K562 (cell line): ENCODE results near the gene SLC29A2. TPM values are rescaled to one million over a fixed set of nuclear protein-coding genes. Genes with fewer than 3 reads are reported as not detected.

ENCODE experiments used
- ATAC-seq: fragments of 200-7000 bp; cut with Tn5 transposase; 3 replicates; pipeline ENCODE4 v1.9.1; 2020; ENCODE audit warnings: moderate library complexity
- BruUV-seq: library from RNA; stranded (reverse); fragments of 400-500 nt; replicated peaks from 2 replicates; lab custom pipeline; 2021; lab: Mats Ljungman, UMichigan
- CTCF ChIA-PET: fragments of 300-600 bp; formaldehyde crosslinking; extraction: SDS; loops from one replicate; lab custom pipeline; 2021; ENCODE audit warnings: low intra/inter-chr PET ratio; lab: Yijun Ruan, JAX
- POLR2A ChIA-PET: fragments of 300-600, 350-650 bp; sonication (Branson Sonifier 250); formaldehyde crosslinking; extraction: SDS; loops from one replicate; lab custom pipeline; 2021; ENCODE audit warnings: antibody characterized with exemption, inconsistent platforms; lab: Yijun Ruan, JAX
- DNase-seq, 4 experiments: peaks; one replicate each; pipeline versions ENCODE4 v3.0.0 to v3.0.0-alpha.2; 2011 to 2018; ENCODE audit warnings: low spot score in 3 of 4, mixed read lengths in 3 of 4; ENCODE audit errors: extremely low read depth in 1 of 4
- FAIRE-seq: peaks from 2 replicates; lab custom pipeline; 2011; peaks lifted over from hg19 to GRCh38; lab: Jason Lieb, UNC
- H2AFZ ChIP-seq: 2 replicates; pipeline ENCODE4 v1.6.0; 2011; ENCODE audit warnings: low read depth, low read length, control low read depth, inconsistent platforms
- H3K27ac ChIP-seq: fragments of 200-600 bp; 3 replicates; pipeline ENCODE4 v1.8.0; 2011; ENCODE audit warnings: low read depth, mild to moderate bottlenecking, control low read depth, inconsistent platforms, low read length, moderate library complexity, mixed read lengths; ENCODE audit errors: extremely low read depth
- H3K27me3 ChIP-seq, 2 experiments: fragments of 300-600 bp in 1 of 2; 2 replicates in 1 of 2; 3 replicates in 1 of 2; pipeline versions ENCODE4 v1.6.0 to v1.8.0; 2011; ENCODE audit warnings: inconsistent platforms in 2 of 2, low read length in 2 of 2, mild to moderate bottlenecking in 1 of 2, mixed read lengths in 1 of 2, moderate library complexity in 1 of 2; ENCODE audit not compliant: control insufficient read depth in 2 of 2, insufficient read depth in 2 of 2
- H3K36me3 ChIP-seq: fragments of 300-600 bp; 3 replicates; pipeline ENCODE4 v1.8.0; 2011; ENCODE audit warnings: mild to moderate bottlenecking, low read length, inconsistent platforms; ENCODE audit not compliant: control insufficient read depth, insufficient read depth
- H3K4me1 ChIP-seq, 2 experiments: fragments of 200-600 bp in 1 of 2; replicated peaks in 1 of 2; 2 replicates in 1 of 2; 3 replicates in 1 of 2; pipeline versions ENCODE4 v1.5.1 to v1.8.0; 2011; ENCODE audit warnings: inconsistent platforms in 2 of 2, low read length in 2 of 2, mild to moderate bottlenecking in 1 of 2, mixed read lengths in 1 of 2, moderate library complexity in 1 of 2; ENCODE audit not compliant: control insufficient read depth in 2 of 2, insufficient read depth in 2 of 2
- H3K4me2 ChIP-seq: 2 replicates; pipeline ENCODE4 v1.6.1; 2011; ENCODE audit warnings: low read length, control low read depth, inconsistent platforms, mixed read lengths; ENCODE audit not compliant: insufficient read depth
- H3K4me3 ChIP-seq: fragments of 200-600 bp; sonication (generic), shearing (Covaris generic); 2 replicates; pipeline ENCODE4 v1.5.1; 2016; ENCODE audit warnings: control low read depth, inconsistent platforms
- H3K79me2 ChIP-seq: fragments of 200-600 bp; 3 replicates; pipeline ENCODE4 v1.8.0; 2011; ENCODE audit warnings: low read length, inconsistent platforms; ENCODE audit not compliant: control insufficient read depth, insufficient read depth
- H3K9ac ChIP-seq, 2 experiments: 2 replicates each; pipeline versions ENCODE4 v1.6.0 to v1.6.1; 2011; ENCODE audit warnings: low read depth in 2 of 2, low read length in 2 of 2, control low read depth in 1 of 2, inconsistent platforms in 1 of 2, mild to moderate bottlenecking in 1 of 2, mixed read lengths in 1 of 2; ENCODE audit not compliant: insufficient read depth in 1 of 2
- H3K9me1 ChIP-seq: one replicate; pipeline ENCODE4 v1.6.0; 2011; ENCODE audit warnings: inconsistent platforms, mild to moderate bottlenecking, low read length, moderate library complexity; ENCODE audit not compliant: control insufficient read depth, insufficient read depth
- H3K9me3 ChIP-seq: replicated peaks from 2 replicates; pipeline ENCODE4 v1.5.1; 2011; ENCODE audit warnings: low read depth, low read length, inconsistent platforms; ENCODE audit not compliant: control insufficient read depth, insufficient read depth
- H4K20me1 ChIP-seq: replicated peaks from 2 replicates; pipeline ENCODE4 v1.6.1; 2011; ENCODE audit warnings: low read length, inconsistent platforms, mixed read lengths; ENCODE audit not compliant: control insufficient read depth, insufficient read depth
- ATF3 ChIP-seq, 2 experiments: fragments of 450-650 bp in 1 of 2; sonication (generic) in 1 of 2; formaldehyde crosslinking in 1 of 2; IDR thresholded peaks in 1 of 2; conservative IDR thresholded peaks in 1 of 2; 2 replicates each; pipeline versions ENCODE4 v1.6.1 to v1.8.1; 2016 to 2023; ENCODE audit warnings: mild to moderate bottlenecking in 2 of 2, moderate library complexity in 2 of 2, inconsistent platforms in 1 of 2, missing genetic modification reagents in 1 of 2
- CBFA2T3 ChIP-seq: fragments of 450-650 bp; IDR thresholded peaks from 2 replicates; pipeline ENCODE4 v1.6.1; 2017
- CEBPB ChIP-seq: fragments of 450-650 bp; IDR thresholded peaks from 2 replicates; pipeline ENCODE4 v1.6.1; 2016; ENCODE audit warnings: missing genetic modification characterization, missing compliant biosample characterization
- CREB3L1 ChIP-seq: fragments of 450-650 bp; IDR thresholded peaks from 2 replicates; pipeline ENCODE4 v1.6.1; 2014; ENCODE audit warnings: low read depth, mild to moderate bottlenecking, moderate library complexity, borderline replicate concordance
- CREBBP ChIP-seq: IDR thresholded peaks from one replicate; pipeline ENCODE4 v1.6.1; 2012; ENCODE audit warnings: low read depth, mild to moderate bottlenecking, control low read depth, inconsistent platforms, low read length
- E2F6 ChIP-seq, 2 experiments: IDR thresholded peaks; 2 replicates each; pipeline ENCODE4 v1.6.1; 2011; ENCODE audit warnings: borderline replicate concordance in 1 of 2, control low read depth in 1 of 2, low read depth in 1 of 2, low read length in 1 of 2, mild to moderate bottlenecking in 1 of 2, mixed read lengths in 1 of 2, moderate library complexity in 1 of 2; ENCODE audit not compliant: insufficient read depth in 1 of 2, insufficient read length in 1 of 2, poor library complexity in 1 of 2, severe bottlenecking in 1 of 2; ENCODE audit errors: extremely low read depth in 1 of 2
- FOS ChIP-seq: IDR thresholded peaks from 3 replicates; pipeline ENCODE4 v1.6.1; 2011; ENCODE audit not compliant: insufficient read length; ENCODE audit errors: extremely low read depth
- IRF9 ChIP-seq: fragments of 450-650 bp; IDR thresholded peaks from 2 replicates; pipeline ENCODE4 v1.6.1; 2016; ENCODE audit warnings: missing biosample characterization, missing genetic modification characterization
- MAFG ChIP-seq: fragments of 450-650 bp; conservative IDR thresholded peaks from 2 replicates; pipeline ENCODE4 v1.6.1; 2016; ENCODE audit warnings: missing genetic modification characterization, missing compliant biosample characterization
- STAT6 ChIP-seq: sonication (generic); formaldehyde crosslinking; IDR thresholded peaks from 2 replicates; pipeline ENCODE4 v1.8.1; 2023; ENCODE audit warnings: mild to moderate bottlenecking, missing genetic modification reagents
- TARDBP ChIP-seq: fragments of 450-650 bp; IDR thresholded peaks from 2 replicates; pipeline ENCODE4 v1.6.1; 2016
- ZNF316 ChIP-seq: fragments of 450-650 bp; IDR thresholded peaks from 2 replicates; pipeline ENCODE4 v1.6.1; 2016
- WGBS: fragments of 100-300 bp; shearing (Covaris generic); methylation state at CpG from one replicate; pipeline ENCODE4 v1.1.6; 2016; ENCODE audit warnings: low coverage, mixed read lengths; ENCODE audit not compliant: insufficient coverage; ENCODE audit errors: missing lambda C conversion rate; 5-methylcytosine and 5-hydroxymethylcytosine counted together
- in situ Hi-C: fragments of 300-500 bp; cut with MboI; formaldehyde crosslinking; loops from 4 replicates; pipeline ENCODE4 v1.15.0; 2018; ENCODE audit warnings: inconsistent platforms, mixed read lengths
- intact Hi-C: fragments of 100-400 bp; cut with micrococcal nuclease; formaldehyde crosslinking; loops from 2 replicates; pipeline ENCODE4 v1.14.2; 2022
- polyA plus RNA-seq, 8 experiments: library from polyadenylated mRNA; depleted of rRNA in 4 of 8; stranded (reverse) in 5 of 8; unstranded in 3 of 8; fragments of >200 nt; fragmentation: Nextera tagmentation in 2 of 8; fragmentation: Illumina TruSeq in 1 of 8; extraction: Ambion mirVana in 2 of 8; extraction: Trizol in 1 of 8; gene quantifications; 2 replicates each; pipeline versions ENCODE4 v1.2.1 to v1.2.3, GENCODE V29; 2011 to 2014; ENCODE audit warnings: inconsistent platforms in 1 of 8, missing spikeins in 1 of 8
- total RNA-seq, 7 experiments: library from RNA; depleted of rRNA in 6 of 7; stranded (reverse); fragments of >200 nt in 6 of 7; fragmentation: Illumina TruSeq in 2 of 7; extraction: Trizol in 2 of 7; gene quantifications; 2 replicates each; pipeline versions ENCODE4 v1.2.1 to v1.2.3, GENCODE V29; 2011 to 2021; ENCODE audit warnings: low replicate concordance in 1 of 7

Gene SLC29A2
- total and polyA plus RNA-seq, 9 of the 15 experiments (the other 6 are each of a cell fraction or from before 2014, with no cell fraction given): 2.4 to 48.6 (median 14.2) TPM

- Histone ChIP-seq H3K79me2 (no peaks in the 10 kb centered on the region), H4K20me1 (no peaks in the 10 kb centered on the region), H3K4me3 (no peak overlapping the region), H3K36me3 (no peaks in the 10 kb centered on the region), H3K9ac (no peak overlapping the region; a peak in 1 of 4 replicates), H3K4me1 (peaks cover 5 to 59% of the 10 kb centered on the region in 2 experiments), H3K27ac (no peak overlapping the region), H3K9me1 (no peaks in the 10 kb centered on the region), H3K9me3 (no peaks in the 10 kb centered on the region), H3K4me2 (no peak overlapping the region), H2AFZ (no peak overlapping the region), H3K27me3 (no peaks in the 10 kb centered on the region)
- FAIRE-seq (no peak), ATAC-seq (no peak), DNase-seq (no peak)
- intact Hi-C loops (no loop called here), in situ Hi-C loops (no loop called here)
- no TSS peak for BruUV-seq
- WGBS: 47% methylated on average over 13 of the region's 16 CpGs
- ChIA-PET POLR2A (interaction anchor here (0.6 to 1.0 kb wide), 4 partner anchors 16 to 55 kb away, joined by 3 to 4 read pairs (median 3); no protein-coding TSS in a partner anchor), CTCF (no interaction called here)
- peak; percentile 72 for TF ChIP-seq ATF3 (IDR thresholded peaks at IDR 0.05)
- TF ChIP-seq ATF3 (CRISPR knock-in tag; conservative IDR thresholded peaks at IDR 0.05): no peak
- TF ChIP-seq FOS: no peak
- peak; percentile 44; the same call in 1 of the 2 replicates for TF ChIP-seq ZNF316
- TF ChIP-seq TARDBP: no peak
- TF ChIP-seq CBFA2T3: no peak
- TF ChIP-seq CREBBP: no peak
- no peak for TF ChIP-seq CREB3L1
- TF ChIP-seq E2F6 (IDR thresholded peaks at IDR 0.05; ENCODE audit: borderline replicate concordance in 1 of 2, extremely low read depth in 1 of 2, insufficient read depth in 1 of 2, insufficient read length in 1 of 2, low read depth in 1 of 2, low read length in 1 of 2, poor library complexity in 1 of 2, severe bottlenecking in 1 of 2): peak in 1 of 2 experiments; percentile 33
- no peak for TF ChIP-seq STAT6
- TF ChIP-seq CEBPB (tag): peak; percentile 97
- 0 out of 2 replicates have a peak, but pooled peaks have one; percentile 26 for TF ChIP-seq IRF9
- 0 out of 2 replicates have a peak, but pooled peaks have one; percentile 13 for TF ChIP-seq MAFG (tag)
Measured at GRCh38 chr11:66317723-66318599, 53.6 kb downstream of the SLC29A2 start.
